Measurements from ENCODE around the gene TREML2. TPM values are rescaled to one million over a fixed set of nuclear protein-coding genes. Genes with fewer than 3 reads are reported as not detected.

Gene TREML2
- polyA plus RNA-seq, 1 donor from 2014 or later: not detected

DNA sequence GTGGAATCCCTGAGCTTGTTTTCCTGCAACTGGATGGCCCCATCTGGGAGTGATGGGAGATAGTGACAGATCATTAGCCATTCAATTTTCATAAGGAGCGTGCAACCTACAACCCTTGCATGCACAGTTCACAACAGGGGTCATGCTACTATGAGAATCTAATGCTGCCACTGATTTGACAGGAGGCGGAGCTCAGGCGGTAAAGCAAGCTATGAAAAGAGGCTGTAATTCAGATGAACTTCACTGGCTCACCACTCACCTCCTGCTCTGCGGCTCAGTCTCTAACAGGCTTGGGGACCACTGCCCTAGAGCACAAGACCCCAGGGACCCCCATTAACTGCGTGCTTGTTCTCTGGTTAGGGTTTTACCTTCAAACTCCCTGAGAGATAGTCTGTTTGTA, 14.8 kb upstream of the TREML2 start (continued):
- no peak for TF ChIP-seq TAF1 (IDR thresholded peaks at IDR 0.05; ENCODE audit: low read depth)

DNA sequence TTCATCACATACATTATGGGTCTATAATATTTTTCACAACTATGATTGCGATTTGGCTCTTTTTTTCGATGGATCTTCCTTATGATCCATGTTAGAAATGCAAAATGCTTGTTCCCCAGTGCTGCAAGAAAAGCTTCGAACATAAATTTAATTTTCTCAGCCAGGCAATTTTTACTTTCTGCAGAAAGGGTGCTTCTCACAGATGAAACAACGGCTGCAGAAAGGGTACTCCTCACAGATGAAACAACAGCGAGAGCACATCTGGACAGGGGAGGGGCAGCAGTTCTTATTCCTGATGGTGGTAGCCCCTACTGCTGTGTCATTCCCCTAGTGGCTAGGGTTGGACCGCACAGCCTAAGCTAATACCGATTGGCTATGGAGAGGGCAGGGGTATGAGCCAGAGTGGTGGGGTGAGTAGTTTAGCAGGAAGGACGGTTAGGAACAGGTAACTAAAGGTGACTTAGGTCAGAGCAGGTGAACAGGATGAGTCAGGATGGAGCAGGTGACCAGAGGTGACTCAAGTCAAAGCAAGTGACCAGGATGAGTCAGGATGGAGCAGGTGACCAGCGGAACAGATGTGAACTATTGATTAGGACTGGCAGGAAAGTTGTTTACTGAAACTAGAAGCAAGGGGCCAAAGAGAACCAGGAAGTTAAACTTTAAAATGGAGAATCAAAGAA, 13.8 kb upstream of the TREML2 start:
- Histone ChIP-seq H2AFZ (ENCODE audit: low read depth, low read length) (no peak overlapping the region), H3K4me3 (ENCODE audit: low read length) (no peak overlapping the region), H3K9ac (ENCODE audit: low read length) (no peak overlapping the region), H3F3A (ENCODE audit: insufficient read depth, low read length, poor library complexity, severe bottlenecking) (no peaks in the 10 kb centered on the region), H3K27me3 (ENCODE audit: insufficient read depth, low read depth, low read length) (no peaks in the 10 kb centered on the region), H3K79me2 (replicated peaks; ENCODE audit: insufficient read depth, low read length) (no peaks in the 10 kb centered on the region), H4K20me1 (ENCODE audit: insufficient read depth) (no peaks in the 10 kb centered on the region), H3K9me3 (ENCODE audit: low read length) (peaks cover 1% of the 10 kb centered on the region), H3K27ac (ENCODE audit: low read length) (no peak overlapping the region), H3K9me2 (ENCODE audit: insufficient read depth, low read length) (no peaks in the 10 kb centered on the region), H3K4me2 (ENCODE audit: low read length) (no peak overlapping the region), H3K36me3 (ENCODE audit: insufficient read depth, low read length) (no peaks in the 10 kb centered on the region)
- TF ChIP-seq EP300 (conservative IDR thresholded peaks at IDR 0.05; ENCODE audit: poor library complexity, severe bottlenecking) (no peak), MXI1 (conservative IDR thresholded peaks at IDR 0.05; ENCODE audit: poor library complexity, severe bottlenecking) (no peak), SMC3 (conservative IDR thresholded peaks at IDR 0.05; ENCODE audit: poor library complexity) (no peak), TAF1 (IDR thresholded peaks at IDR 0.05; ENCODE audit: low read depth) (no peak), RAD21 (conservative IDR thresholded peaks at IDR 0.05) (no peak), POLR2AphosphoS5 (IDR thresholded peaks at IDR 0.05) (no peak), EZH2 (IDR thresholded peaks at IDR 0.05; ENCODE audit: borderline replicate concordance, insufficient read depth, low read length, poor library complexity, severe bottlenecking) (no peak)
- TF ChIP-seq, protein P1, sequence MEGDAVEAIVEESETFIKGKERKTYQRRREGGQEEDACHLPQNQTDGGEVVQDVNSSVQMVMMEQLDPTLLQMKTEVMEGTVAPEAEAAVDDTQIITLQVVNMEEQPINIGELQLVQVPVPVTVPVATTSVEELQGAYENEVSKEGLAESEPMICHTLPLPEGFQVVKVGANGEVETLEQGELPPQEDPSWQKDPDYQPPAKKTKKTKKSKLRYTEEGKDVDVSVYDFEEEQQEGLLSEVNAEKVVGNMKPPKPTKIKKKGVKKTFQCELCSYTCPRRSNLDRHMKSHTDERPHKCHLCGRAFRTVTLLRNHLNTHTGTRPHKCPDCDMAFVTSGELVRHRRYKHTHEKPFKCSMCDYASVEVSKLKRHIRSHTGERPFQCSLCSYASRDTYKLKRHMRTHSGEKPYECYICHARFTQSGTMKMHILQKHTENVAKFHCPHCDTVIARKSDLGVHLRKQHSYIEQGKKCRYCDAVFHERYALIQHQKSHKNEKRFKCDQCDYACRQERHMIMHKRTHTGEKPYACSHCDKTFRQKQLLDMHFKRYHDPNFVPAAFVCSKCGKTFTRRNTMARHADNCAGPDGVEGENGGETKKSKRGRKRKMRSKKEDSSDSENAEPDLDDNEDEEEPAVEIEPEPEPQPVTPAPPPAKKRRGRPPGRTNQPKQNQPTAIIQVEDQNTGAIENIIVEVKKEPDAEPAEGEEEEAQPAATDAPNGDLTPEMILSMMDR (IDR thresholded peaks at IDR 0.05; ENCODE audit: poor library complexity, severe bottlenecking): no peak
- TF ChIP-seq, protein P2, sequence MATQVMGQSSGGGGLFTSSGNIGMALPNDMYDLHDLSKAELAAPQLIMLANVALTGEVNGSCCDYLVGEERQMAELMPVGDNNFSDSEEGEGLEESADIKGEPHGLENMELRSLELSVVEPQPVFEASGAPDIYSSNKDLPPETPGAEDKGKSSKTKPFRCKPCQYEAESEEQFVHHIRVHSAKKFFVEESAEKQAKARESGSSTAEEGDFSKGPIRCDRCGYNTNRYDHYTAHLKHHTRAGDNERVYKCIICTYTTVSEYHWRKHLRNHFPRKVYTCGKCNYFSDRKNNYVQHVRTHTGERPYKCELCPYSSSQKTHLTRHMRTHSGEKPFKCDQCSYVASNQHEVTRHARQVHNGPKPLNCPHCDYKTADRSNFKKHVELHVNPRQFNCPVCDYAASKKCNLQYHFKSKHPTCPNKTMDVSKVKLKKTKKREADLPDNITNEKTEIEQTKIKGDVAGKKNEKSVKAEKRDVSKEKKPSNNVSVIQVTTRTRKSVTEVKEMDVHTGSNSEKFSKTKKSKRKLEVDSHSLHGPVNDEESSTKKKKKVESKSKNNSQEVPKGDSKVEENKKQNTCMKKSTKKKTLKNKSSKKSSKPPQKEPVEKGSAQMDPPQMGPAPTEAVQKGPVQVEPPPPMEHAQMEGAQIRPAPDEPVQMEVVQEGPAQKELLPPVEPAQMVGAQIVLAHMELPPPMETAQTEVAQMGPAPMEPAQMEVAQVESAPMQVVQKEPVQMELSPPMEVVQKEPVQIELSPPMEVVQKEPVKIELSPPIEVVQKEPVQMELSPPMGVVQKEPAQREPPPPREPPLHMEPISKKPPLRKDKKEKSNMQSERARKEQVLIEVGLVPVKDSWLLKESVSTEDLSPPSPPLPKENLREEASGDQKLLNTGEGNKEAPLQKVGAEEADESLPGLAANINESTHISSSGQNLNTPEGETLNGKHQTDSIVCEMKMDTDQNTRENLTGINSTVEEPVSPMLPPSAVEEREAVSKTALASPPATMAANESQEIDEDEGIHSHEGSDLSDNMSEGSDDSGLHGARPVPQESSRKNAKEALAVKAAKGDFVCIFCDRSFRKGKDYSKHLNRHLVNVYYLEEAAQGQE (IDR thresholded peaks at IDR 0.05; ENCODE audit: borderline replicate concordance): no peak

DNA sequence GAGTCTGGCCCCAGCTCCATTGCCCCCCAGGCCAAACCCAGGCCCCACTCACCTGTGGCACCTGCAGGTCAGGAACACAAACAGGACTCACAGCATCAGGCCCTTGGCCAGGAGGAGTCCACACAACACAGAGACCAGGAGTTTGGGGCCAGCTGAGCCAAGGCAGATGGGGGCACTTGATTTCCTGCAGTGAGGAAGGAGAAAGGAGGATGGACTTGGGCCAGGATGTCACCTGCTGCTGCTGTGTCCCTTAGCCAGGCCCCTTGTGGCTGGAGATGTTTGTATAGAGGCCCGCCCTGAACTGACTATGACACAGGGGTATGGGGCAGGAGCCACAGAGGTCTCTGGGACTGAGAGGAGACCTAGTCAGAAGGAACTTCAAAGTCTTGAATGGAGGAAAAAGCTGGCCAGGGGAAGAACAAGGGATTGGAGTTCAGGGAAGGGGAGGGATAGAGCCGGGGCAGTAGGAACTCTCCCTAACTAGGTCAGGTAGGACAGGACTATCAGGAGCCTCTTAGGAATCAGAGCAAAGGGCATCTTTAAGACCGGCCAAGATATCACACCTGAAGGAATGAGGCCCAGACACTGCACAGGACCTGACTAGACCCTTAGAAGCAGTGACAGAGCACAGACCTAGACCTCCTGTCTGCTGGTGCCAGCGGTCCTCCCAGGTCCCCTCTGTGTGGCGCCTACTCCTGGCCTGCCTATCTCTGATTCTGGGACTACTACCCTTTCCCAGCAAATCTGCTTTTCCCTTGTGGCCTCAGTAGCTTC, 8.8 kb upstream of the TREML2 start:
- no peaks in the 10 kb centered on the region for H4K20me1 ChIP-seq (ENCODE audit: insufficient read depth)
- no peaks in the 10 kb centered on the region for H3K9me3 ChIP-seq (ENCODE audit: low read length)
- H3K27me3 ChIP-seq (ENCODE audit: insufficient read depth, low read depth, low read length): no peaks in the 10 kb centered on the region
- no peak overlapping the region for H3K9ac ChIP-seq (ENCODE audit: low read length)
- no peak overlapping the region for H3K27ac ChIP-seq (ENCODE audit: low read length)
- H3K9me2 ChIP-seq (ENCODE audit: insufficient read depth, low read length): no peaks in the 10 kb centered on the region
- H3K4me2 ChIP-seq (ENCODE audit: low read length): no peak overlapping the region
- no peaks in the 10 kb centered on the region for H3F3A ChIP-seq (ENCODE audit: insufficient read depth, low read length, poor library complexity, severe bottlenecking)
- no peaks in the 10 kb centered on the region for H3K79me2 ChIP-seq (replicated peaks; ENCODE audit: insufficient read depth, low read length)
- no peak overlapping the region for H3K4me3 ChIP-seq (ENCODE audit: low read length)
- H2AFZ ChIP-seq (ENCODE audit: low read depth, low read length): no peak overlapping the region
- no peaks in the 10 kb centered on the region for H3K36me3 ChIP-seq (ENCODE audit: insufficient read depth, low read length)
- TF ChIP-seq, protein P1 (IDR thresholded peaks at IDR 0.05; ENCODE audit: poor library complexity, severe bottlenecking): no peak
- TF ChIP-seq RAD21 (conservative IDR thresholded peaks at IDR 0.05): no peak
- no peak for TF ChIP-seq SMC3 (conservative IDR thresholded peaks at IDR 0.05; ENCODE audit: poor library complexity)
- no peak for TF ChIP-seq EZH2 (IDR thresholded peaks at IDR 0.05; ENCODE audit: borderline replicate concordance, insufficient read depth, low read length, poor library complexity, severe bottlenecking)
- no peak for TF ChIP-seq TAF1 (IDR thresholded peaks at IDR 0.05; ENCODE audit: low read depth)
- TF ChIP-seq, protein P2 (IDR thresholded peaks at IDR 0.05; ENCODE audit: borderline replicate concordance): no peak
- TF ChIP-seq EP300 (conservative IDR thresholded peaks at IDR 0.05; ENCODE audit: poor library complexity, severe bottlenecking): no peak
- no peak for TF ChIP-seq MXI1 (conservative IDR thresholded peaks at IDR 0.05; ENCODE audit: poor library complexity, severe bottlenecking)
- TF ChIP-seq POLR2AphosphoS5 (IDR thresholded peaks at IDR 0.05): no peak
